Retinal pigment epithelial cell (primary cell): Measurements from ENCODE around the gene ZNF777.

Experiments
- DNase-seq: peaks from one replicate; pipeline ENCODE4 v3.0.0-alpha.2; 2010; ENCODE audit warnings: low read depth
- H3K4me3 ChIP-seq: 2 replicates; pipeline ENCODE4 v1.5.1; 2011; ENCODE audit warnings: mild to moderate bottlenecking, low read length, control low read depth, moderate library complexity
- TF ChIP-seq, protein P1 (sequence below): conservative IDR thresholded peaks from 2 replicates; pipeline ENCODE4 v1.5.1; 2011; ENCODE audit warnings: low read depth, low read length, control low read depth, inconsistent platforms

The ZNF777 gene

DNA sequence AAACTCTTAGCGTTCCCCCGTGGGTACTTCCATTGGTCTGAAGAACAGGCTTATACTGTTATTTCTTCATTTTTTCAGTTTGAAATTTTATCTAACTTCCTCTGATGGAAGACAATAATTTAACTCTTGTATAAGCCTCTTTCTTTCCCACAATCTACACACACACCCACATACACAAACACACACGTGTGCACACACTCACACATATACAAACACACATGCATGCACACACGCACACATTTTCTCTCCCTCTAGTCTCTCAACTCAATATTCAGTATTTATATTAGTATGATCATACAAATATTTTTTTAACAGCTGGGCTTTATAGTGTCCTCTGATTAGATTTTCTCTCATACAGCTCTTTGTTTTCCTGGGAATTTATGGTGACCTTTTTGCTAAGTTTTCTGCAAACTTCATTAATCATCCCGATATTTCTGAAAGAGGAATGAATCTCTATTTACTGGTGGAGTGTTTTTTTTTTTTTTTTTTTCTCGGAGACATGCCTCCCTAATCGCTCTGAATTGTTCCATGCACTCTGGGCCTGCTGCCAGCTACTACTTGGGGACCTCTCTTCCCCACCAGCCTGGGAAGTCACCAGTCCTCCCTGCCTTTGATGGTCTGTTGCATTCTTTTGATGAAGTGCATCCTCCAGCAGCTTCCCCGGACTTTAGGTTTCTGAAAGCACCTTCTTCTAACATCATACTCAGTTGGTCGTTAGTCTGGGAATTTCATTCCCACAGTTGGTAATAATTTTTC is 75.5 kb downstream of the ZNF777 start:
- DNase-seq, result no peak
- TF ChIP-seq, protein P1, sequence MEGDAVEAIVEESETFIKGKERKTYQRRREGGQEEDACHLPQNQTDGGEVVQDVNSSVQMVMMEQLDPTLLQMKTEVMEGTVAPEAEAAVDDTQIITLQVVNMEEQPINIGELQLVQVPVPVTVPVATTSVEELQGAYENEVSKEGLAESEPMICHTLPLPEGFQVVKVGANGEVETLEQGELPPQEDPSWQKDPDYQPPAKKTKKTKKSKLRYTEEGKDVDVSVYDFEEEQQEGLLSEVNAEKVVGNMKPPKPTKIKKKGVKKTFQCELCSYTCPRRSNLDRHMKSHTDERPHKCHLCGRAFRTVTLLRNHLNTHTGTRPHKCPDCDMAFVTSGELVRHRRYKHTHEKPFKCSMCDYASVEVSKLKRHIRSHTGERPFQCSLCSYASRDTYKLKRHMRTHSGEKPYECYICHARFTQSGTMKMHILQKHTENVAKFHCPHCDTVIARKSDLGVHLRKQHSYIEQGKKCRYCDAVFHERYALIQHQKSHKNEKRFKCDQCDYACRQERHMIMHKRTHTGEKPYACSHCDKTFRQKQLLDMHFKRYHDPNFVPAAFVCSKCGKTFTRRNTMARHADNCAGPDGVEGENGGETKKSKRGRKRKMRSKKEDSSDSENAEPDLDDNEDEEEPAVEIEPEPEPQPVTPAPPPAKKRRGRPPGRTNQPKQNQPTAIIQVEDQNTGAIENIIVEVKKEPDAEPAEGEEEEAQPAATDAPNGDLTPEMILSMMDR, result no peak
- no peak overlapping the region for H3K4me3 ChIP-seq
